Measurements from ENCODE around the gene ZP1. TPM values are rescaled to one million over a fixed set of nuclear protein-coding genes. Genes with fewer than 3 reads are reported as not detected.

The ZP1 gene
- total and polyA plus RNA-seq, 4 donors, result not detected

- no peak overlapping the region for H3K27ac ChIP-seq (ENCODE audit: low read depth in 1 of 2, low read length in 2 of 2)
- no peak overlapping the region for H3K4me3 ChIP-seq (ENCODE audit: low read depth in 1 of 3, low read length in 3 of 3)
- no peak overlapping the region for H3K9ac ChIP-seq (ENCODE audit: low read depth in 1 of 2, low read length in 2 of 2)
- H3K36me3 ChIP-seq (ENCODE audit: control insufficient read depth in 4 of 4, insufficient read depth in 3 of 4, low read depth in 1 of 4, low read length in 3 of 4), result no peaks in the 10 kb centered on the region
- DNase-seq (ENCODE audit: low spot score), result no peak
- no peaks in the 10 kb centered on the region for H3K9me3 ChIP-seq (ENCODE audit: control insufficient read depth in 4 of 4, low read length in 3 of 4)
- no peaks in the 10 kb centered on the region for H3K27me3 ChIP-seq (ENCODE audit: control insufficient read depth in 4 of 4, insufficient read depth in 4 of 4, low read length in 3 of 4)
- TF ChIP-seq SP1 (IDR thresholded peaks at IDR 0.05) (no peak), YY1 (IDR thresholded peaks at IDR 0.05) (no peak)
- H3K4me1 ChIP-seq (ENCODE audit: control insufficient read depth in 4 of 4, insufficient read depth in 4 of 4, low read length in 3 of 4), result peaks cover 0 to 15% (median 8%) of the 10 kb centered on the region in 4 donors
- 87% methylated on average over 7 of the region's 7 CpGs for WGBS
Observed at GRCh38 chr11:60838132-60838531, 29.2 kb upstream of the ZP1 start.

- Histone ChIP-seq H3K9me3 (ENCODE audit: control insufficient read depth in 4 of 4, low read length in 3 of 4) (no peaks in the 10 kb centered on the region), H3K27ac (ENCODE audit: low read depth in 1 of 2, low read length in 2 of 2) (no peak overlapping the region), H3K9ac (ENCODE audit: low read depth in 1 of 2, low read length in 2 of 2) (no peak overlapping the region), H3K36me3 (ENCODE audit: control insufficient read depth in 4 of 4, insufficient read depth in 3 of 4, low read depth in 1 of 4, low read length in 3 of 4) (no peaks in the 10 kb centered on the region), H3K27me3 (ENCODE audit: control insufficient read depth in 4 of 4, insufficient read depth in 4 of 4, low read length in 3 of 4) (no peaks in the 10 kb centered on the region), H3K4me3 (ENCODE audit: low read depth in 1 of 3, low read length in 3 of 3) (no peak overlapping the region), H3K4me1 (ENCODE audit: control insufficient read depth in 4 of 4, insufficient read depth in 4 of 4, low read length in 3 of 4) (peaks cover 4 to 28% (median 19%) of the 10 kb centered on the region in 4 donors)
- no peak for DNase-seq (ENCODE audit: low spot score)
- WGBS, result 93% methylated on average over 14 of the region's 14 CpGs
- no peak for TF ChIP-seq NR2F2 (IDR thresholded peaks at IDR 0.05)
- TF ChIP-seq, protein P1, sequence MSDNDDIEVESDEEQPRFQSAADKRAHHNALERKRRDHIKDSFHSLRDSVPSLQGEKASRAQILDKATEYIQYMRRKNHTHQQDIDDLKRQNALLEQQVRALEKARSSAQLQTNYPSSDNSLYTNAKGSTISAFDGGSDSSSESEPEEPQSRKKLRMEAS (IDR thresholded peaks at IDR 0.05), result no peak
- no peak for TF ChIP-seq RXRA (IDR thresholded peaks at IDR 0.05)
- no peak for TF ChIP-seq FOXA1 (IDR thresholded peaks at IDR 0.05)
- no peak for TF ChIP-seq HNF4G (IDR thresholded peaks at IDR 0.05)
- TF ChIP-seq YY1 (IDR thresholded peaks at IDR 0.05), result no peak
- no peak for TF ChIP-seq SP1 (IDR thresholded peaks at IDR 0.05)
- no peak for TF ChIP-seq GABPA (IDR thresholded peaks at IDR 0.05 in 1 of 2, conservative IDR thresholded peaks at IDR 0.05 in 1 of 2)
- TF ChIP-seq, protein P2, sequence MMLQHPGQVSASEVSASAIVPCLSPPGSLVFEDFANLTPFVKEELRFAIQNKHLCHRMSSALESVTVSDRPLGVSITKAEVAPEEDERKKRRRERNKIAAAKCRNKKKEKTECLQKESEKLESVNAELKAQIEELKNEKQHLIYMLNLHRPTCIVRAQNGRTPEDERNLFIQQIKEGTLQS (IDR thresholded peaks at IDR 0.05), result no peak
- no peak for TF ChIP-seq CTCF (IDR thresholded peaks at IDR 0.05; ENCODE audit: low read depth, low read length, missing input control)
- no peak for TF ChIP-seq FOXA2 (IDR thresholded peaks at IDR 0.05)
- no peak for TF ChIP-seq HNF4A (conservative IDR thresholded peaks at IDR 0.05)
- TF ChIP-seq RAD21 (IDR thresholded peaks at IDR 0.05), result no peak
Observed at GRCh38 chr11:60840470-60841430, 26.6 kb upstream of the ZP1 start.

DNA sequence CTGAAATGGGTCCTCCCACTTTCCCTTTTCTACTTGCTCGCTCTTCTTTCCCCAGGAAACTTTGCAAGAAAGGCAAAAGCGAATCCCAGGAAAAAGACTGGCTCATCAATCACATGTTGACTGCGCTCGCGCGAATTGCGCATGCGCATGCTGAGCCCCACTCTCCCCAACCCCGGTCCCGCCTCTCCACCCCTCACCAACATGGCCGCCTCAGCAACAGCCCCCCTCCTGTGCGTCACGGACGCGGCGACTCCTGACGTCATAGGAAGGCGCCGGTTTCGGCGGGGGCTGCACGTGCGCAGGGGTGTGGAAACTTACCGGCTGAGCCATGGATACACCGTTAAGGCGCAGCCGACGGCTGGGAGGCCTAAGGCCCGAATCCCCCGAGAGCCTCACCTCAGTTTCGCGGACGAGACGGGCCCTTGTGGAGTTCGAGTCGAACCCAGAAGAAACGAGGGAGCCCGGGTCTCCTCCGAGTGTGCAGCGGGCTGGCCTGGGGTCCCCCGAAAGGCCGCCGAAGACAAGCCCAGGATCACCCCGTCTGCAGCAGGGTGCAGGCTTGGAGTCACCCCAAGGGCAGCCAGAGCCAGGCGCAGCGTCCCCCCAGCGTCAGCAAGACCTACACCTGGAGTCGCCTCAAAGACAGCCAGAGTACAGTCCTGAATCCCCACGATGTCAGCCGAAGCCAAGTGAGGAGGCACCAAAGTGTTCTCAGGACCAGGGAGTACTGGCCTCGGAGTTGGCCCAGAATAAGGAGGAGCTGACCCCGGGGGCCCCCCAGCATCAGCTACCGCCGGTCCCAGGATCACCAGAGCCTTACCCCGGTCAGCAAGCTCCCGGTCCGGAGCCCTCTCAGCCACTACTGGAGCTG is 25.3 kb upstream of the ZP1 start, which contains the start of gene CCDC86:
TSS of gene CCDC86 (plus strand) at position 317 of the 871 bp plus-strand sequence. CDS start at position 329, 12 bp downstream.
- Histone ChIP-seq H3K36me3 (ENCODE audit: control insufficient read depth in 4 of 4, insufficient read depth in 3 of 4, low read depth in 1 of 4, low read length in 3 of 4) (no peaks in the 10 kb centered on the region), H3K4me1 (ENCODE audit: control insufficient read depth in 4 of 4, insufficient read depth in 4 of 4, low read length in 3 of 4) (peaks cover 4 to 28% (median 19%) of the 10 kb centered on the region in 4 donors), H3K4me3 (ENCODE audit: low read depth in 1 of 3, low read length in 3 of 3) (peak within 1 kb of the TSS; percentile 74 to 96 (median 91)), H3K27ac (ENCODE audit: low read depth in 1 of 2, low read length in 2 of 2) (peak within 1 kb of the TSS; percentile 45 to 58), H3K9me3 (ENCODE audit: control insufficient read depth in 4 of 4, low read length in 3 of 4) (no peaks in the 10 kb centered on the region), H3K27me3 (ENCODE audit: control insufficient read depth in 4 of 4, insufficient read depth in 4 of 4, low read length in 3 of 4) (no peaks in the 10 kb centered on the region), H3K9ac (ENCODE audit: low read depth in 1 of 2, low read length in 2 of 2) (peak within 1 kb of the TSS; percentile 42 to 90)
- peak; percentile 96 for DNase-seq (ENCODE audit: low spot score)
- WGBS, result 1% methylated on average over 57 of the region's 57 CpGs
- TF ChIP-seq CTCF (IDR thresholded peaks at IDR 0.05; ENCODE audit: low read depth, low read length, missing input control) (no peak), FOXA1 (IDR thresholded peaks at IDR 0.05) (no peak), HNF4G (IDR thresholded peaks at IDR 0.05) (no peak), HNF4A (conservative IDR thresholded peaks at IDR 0.05) (peak in 1 of 2 donors; percentile 38), NR2F2 (IDR thresholded peaks at IDR 0.05) (no peak), TAF1 (conservative IDR thresholded peaks at IDR 0.05) (no peak), FOXA2 (IDR thresholded peaks at IDR 0.05) (no peak), EGR1 (IDR thresholded peaks at IDR 0.05; ENCODE audit: low read depth in 2 of 2) (no peak), GABPA (IDR thresholded peaks at IDR 0.05 in 1 of 2, conservative IDR thresholded peaks at IDR 0.05 in 1 of 2) (peak in 1 of 2 donors; percentile 81), RXRA (IDR thresholded peaks at IDR 0.05) (peak in 1 of 2 donors; percentile 46), SP1 (IDR thresholded peaks at IDR 0.05) (peak; percentile 78), RAD21 (IDR thresholded peaks at IDR 0.05) (no peak)
- TF ChIP-seq, protein P1 (IDR thresholded peaks at IDR 0.05), result peak; percentile 100
- TF ChIP-seq, protein P3, sequence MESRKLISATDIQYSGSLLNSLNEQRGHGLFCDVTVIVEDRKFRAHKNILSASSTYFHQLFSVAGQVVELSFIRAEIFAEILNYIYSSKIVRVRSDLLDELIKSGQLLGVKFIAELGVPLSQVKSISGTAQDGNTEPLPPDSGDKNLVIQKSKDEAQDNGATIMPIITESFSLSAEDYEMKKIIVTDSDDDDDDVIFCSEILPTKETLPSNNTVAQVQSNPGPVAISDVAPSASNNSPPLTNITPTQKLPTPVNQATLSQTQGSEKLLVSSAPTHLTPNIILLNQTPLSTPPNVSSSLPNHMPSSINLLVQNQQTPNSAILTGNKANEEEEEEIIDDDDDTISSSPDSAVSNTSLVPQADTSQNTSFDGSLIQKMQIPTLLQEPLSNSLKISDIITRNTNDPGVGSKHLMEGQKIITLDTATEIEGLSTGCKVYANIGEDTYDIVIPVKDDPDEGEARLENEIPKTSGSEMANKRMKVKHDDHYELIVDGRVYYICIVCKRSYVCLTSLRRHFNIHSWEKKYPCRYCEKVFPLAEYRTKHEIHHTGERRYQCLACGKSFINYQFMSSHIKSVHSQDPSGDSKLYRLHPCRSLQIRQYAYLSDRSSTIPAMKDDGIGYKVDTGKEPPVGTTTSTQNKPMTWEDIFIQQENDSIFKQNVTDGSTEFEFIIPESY (IDR thresholded peaks at IDR 0.05), result no peak

Measured in liver (tissue), 9 donors.